Activated CD4-positive, alpha-beta T cell treated with anti-CD3 and anti-CD28 coated beads, Interleukin-2, Interleukin-4, amounts not matched to agents 100 ng/mL and 50 ng/mL, durations not matched to agents 16 hours and 8 hours (primary cell): ENCODE data around the gene LRTM1.

Source experiments
- DNase-seq: peaks from one replicate; pipeline ENCODE4 v3.0.0-alpha.2; 2020; ENCODE audit warnings: low spot score

Gene LRTM1

GRCh38 chr3:54891540-54891897 lies 36.3 kb downstream of the LRTM1 start:
- DNase-seq = no peak

DNA sequence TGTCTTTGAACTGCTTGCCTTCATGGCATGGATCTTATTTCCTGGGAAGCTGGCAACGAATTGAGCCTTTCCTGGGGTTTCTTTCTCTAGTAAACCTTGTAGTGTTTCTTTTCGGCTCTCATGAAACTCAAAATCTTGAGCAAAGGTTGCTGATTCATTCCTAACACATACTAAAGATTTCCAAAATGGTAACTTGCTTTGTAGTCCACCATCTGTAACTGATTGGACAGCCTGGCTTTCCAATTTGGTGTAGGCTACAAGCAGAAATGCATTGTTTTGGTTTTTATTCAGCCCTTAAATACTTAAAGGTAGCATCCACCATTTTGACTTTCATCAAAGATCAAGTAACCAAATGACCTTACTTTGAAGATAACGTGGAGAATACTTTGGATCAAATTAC lies 38.1 kb downstream of the LRTM1 start:
- DNase-seq = no peak

- no peak for DNase-seq
Measured at GRCh38 chr3:54888873-54889272, 39.0 kb downstream of the LRTM1 start.

- DNase-seq = no peak
Measured at GRCh38 chr3:54888162-54888561, 39.7 kb downstream of the LRTM1 start.

DNA sequence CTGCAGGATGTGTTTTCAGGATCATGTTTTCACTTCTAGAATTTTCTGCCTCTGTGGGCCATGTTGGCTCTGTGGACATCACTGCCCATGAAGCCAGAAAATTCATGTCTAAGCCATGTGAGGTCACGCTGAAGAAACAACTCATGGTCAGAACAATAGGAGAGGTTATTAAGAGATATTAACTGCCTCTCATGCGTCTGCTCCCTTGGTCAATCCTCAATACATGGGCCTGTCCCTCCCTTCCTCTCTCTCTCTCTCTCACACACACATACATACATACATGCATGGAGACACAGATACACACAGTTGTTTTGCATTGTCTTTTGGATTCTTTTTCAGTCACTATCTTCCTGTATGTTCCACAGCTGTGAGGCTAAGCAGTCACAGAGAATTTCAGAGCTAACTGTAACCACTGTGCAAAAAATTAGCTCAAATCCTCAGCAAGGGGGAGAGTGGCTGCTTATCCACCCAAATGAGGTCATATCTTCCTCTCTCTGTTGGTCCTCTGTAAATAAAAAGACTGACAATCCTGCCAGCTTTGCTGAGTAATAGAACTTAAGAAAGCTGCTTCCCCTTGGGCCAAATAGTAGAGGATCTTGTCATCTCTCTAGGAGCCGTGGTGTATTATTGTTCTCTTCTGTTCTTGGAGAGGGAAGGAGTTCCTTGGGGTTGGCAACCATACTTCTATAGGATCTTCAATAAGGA lies 45.6 kb downstream of the LRTM1 start:
- DNase-seq = no peak

- DNase-seq = no peak
Measured at GRCh38 chr3:54878145-54878544, 49.7 kb downstream of the LRTM1 start.

DNA sequence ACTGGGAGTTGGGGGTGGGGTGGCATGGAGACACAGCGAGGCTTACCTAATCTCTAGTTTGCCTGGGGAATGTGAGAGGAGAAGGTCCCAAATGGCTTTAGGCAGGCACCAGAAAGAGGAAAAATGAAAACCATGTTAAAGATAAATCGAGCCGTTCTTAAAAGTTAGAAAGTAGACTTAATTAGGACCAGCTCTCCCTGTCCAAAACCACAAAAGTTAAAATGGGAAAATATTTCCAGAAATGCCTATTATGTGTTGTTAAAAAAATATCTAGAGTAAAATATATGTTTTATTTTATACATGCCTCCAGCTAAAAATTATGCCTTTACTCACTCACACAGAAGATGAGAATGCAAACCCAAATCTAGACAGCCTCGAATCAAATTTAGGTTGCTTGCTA lies 50.1 kb downstream of the LRTM1 start:
- no peak for DNase-seq

GRCh38 chr3:54876694-54877093 lies 51.2 kb downstream of the LRTM1 start:
- DNase-seq = no peak

- no peak for DNase-seq
Measured at GRCh38 chr3:54875596-54876268, 52.1 kb downstream of the LRTM1 start.

GRCh38 chr3:54874816-54875556 lies 52.9 kb downstream of the LRTM1 start:
- DNase-seq = no peak

DNA sequence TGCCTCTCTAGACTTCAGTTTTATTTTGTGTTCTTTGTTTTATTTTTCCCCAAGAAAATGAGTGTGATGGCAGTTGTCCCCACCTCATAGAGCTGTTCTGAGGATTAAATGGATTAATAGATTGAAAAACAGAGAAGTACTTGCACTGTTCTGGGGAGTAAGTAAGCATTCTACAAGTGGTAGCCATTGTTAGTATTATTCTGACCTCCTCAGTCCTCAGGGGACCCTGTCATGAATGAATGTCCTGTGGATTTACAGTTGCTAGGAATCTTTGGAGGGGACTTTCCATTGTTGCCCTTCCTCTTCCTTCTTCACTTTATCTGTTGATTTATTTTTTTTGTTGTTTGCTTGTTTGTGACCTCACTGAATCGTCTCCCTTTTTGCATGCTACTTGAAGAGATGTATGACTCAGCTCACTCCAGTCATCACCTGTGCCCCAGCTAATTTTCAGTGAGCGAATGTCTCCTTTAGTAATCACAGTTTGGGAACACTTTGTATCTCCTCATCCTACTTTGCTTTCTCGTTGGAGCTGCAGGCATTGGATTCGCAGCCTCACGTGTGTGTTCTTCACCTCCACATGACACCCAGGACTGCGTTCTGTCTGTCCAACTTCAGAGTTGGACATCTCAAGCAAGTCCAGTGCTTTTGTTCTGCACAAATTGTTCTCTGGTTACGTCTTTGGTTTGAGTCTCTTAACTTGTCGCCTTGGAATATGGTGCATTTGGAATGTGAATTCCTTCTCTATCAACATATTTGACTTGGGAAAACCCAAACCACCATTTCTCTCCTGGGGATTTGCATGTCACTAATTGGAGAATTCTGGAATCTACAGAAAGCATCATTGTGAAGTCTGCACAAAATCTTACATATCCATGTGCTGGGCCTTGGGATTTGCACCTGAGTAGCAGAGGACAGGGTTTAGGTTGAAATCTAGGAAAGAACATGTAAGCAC lies 54.5 kb downstream of the LRTM1 start:
- no peak for DNase-seq

- no peak for DNase-seq
Measured at GRCh38 chr3:54871867-54872266, 56.0 kb downstream of the LRTM1 start.

DNA sequence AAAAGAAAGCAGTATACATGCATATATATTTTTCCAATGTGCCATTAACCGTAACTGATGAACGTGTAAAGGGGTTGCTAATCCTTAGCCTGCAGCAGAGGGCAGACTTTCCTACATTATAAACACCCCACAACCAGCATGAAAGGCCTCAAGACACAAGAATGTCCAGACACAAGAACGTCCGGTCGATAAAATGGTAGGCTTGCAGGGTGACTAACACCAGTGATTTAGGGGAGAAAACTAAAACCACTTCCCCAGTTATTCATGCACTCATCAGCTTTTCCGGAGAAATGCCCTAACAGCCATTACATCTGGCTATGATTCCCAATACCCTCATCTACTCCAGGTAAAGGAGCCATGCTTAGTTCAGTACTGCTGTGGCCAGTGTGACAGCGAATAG lies 57.4 kb downstream of the LRTM1 start:
- no peak for DNase-seq
